ENCODE results near the gene CNTF.
A peak's percentile ranks its signal among the peaks of the same experiment; 100 is the strongest.
"Not testable (repeated sequence)": the region's sequence is repeated elsewhere in the genome, so short reads cannot be mapped to it uniquely, and the experiment has no call there.

Gene CNTF, protein sequence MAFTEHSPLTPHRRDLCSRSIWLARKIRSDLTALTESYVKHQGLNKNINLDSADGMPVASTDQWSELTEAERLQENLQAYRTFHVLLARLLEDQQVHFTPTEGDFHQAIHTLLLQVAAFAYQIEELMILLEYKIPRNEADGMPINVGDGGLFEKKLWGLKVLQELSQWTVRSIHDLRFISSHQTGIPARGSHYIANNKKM

GRCh38 chr11:58622344-58622743 lies at the start of gene CNTF:
CNTF (plus strand) TSS chr11:58622665; CDS start chr11:58622753, 88 bp downstream.
- DNase-seq: no peak

DNA sequence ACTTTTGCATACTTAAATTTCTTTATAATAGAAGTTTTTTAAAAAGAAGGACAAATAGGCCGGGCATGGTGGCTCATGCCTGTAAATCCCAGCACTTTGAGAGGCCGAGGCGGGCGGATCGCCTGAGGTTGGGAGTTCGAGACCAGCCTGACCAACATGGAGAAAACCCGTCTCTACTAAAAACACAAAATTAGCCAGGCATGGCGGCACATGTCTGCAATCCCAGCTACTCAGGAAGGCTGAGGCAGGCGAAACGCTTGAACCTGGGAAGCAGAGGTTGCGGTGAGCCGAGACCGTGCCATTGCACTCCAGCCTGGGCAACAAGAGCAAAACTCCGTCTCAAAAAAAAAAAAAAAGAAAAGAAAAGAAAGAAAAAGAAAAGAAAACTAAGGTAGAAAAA lies 49.6 kb upstream of the CNTF start:
- DNase-seq: not testable (repeated sequence)

- DNase-seq: peak; percentile 57
Measured at GRCh38 chr11:58573451-58574104, 48.9 kb upstream of the CNTF start.

DNA sequence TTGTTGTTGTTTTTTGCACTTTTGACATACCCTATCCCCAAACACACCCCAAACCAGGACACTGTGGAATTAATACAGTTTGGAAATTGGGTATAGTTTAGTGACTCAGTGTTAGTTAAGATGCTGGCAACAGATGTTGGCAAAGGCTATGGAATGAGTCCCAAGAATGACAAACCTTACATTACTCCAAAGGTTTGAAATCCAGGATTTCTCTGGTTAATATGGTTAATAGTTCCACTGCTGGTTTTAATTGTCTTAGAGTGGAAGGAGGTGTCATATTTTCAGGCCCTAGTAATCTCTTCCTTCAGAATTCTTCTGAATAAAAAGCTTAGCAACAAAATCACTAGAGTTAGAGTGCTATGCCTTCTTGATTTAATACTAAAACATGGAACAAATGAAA lies 47.6 kb upstream of the CNTF start:
- no peak for DNase-seq

GRCh38 chr11:58575377-58576020 lies 47.0 kb upstream of the CNTF start, which contains the start of gene LPXN:
LPXN (minus strand) TSS chr11:58575856; CDS start chr11:58575772, 84 bp downstream.
- DNase-seq: peak; percentile 42

- DNase-seq: no peak
Measured at GRCh38 chr11:58576887-58577471, 45.5 kb upstream of the CNTF start.

DNA sequence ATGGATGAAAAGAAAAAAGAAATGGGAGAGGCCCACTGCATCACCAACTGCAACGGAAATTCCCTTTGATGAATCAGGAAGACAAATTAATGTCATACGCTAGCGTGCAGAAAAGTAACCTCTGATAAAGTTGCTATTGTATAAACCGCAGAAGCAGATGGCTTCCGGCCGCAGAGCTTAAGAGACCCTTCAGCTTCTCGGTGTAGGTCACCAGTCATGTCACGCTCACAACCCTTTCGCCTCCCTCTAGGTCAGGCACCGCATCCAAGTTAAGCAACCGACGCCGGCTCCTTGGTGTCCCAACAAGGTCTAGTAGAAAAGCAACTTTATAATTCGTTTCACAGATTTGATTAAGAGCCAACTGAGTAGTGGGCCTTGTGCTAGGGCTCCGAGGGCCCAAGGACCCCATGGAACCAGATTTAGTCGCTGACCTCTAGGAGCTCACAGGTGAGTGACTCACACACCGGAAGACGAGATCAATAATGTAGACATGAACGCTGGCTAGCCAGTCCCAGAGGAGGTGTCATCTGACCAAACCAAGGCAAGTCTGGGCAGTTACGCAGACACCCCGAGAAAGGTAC lies 44.8 kb upstream of the CNTF start:
- DNase-seq: peak; percentile 67

GRCh38 chr11:58578136-58578634 lies 44.3 kb upstream of the CNTF start:
- peak; percentile 86 for DNase-seq

- peak; percentile 93 for DNase-seq
Measured at GRCh38 chr11:58578635-58579191, 43.8 kb upstream of the CNTF start, which contains the start of gene ZFP91. ZFP91 (plus strand) TSS chr11:58579063; CDS start chr11:58579282, 219 bp downstream.

GRCh38 chr11:58579192-58580129 lies 43.0 kb upstream of the CNTF start:
- peak; percentile 91 for DNase-seq

GRCh38 chr11:58580311-58580710 lies 42.2 kb upstream of the CNTF start:
- DNase-seq: no peak

DNA sequence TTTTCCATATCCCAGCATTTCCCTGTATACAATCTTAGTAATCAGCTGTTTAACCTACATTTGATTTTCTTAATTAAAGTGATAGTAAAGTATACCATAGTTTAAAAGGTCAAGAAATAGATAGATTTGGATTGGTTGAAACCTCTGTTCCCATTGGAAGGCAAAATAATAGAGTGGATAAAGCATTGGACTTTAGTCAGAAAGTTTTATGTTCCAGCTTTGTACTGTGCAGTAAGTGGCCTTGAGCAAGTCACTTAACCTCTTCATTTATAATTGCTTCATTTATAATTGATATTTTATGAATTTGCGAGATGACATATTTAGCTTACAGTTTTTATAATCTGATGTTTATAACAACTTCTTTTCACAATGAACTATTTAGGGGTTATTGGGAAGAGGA lies 40.0 kb upstream of the CNTF start:
- DNase-seq: no peak

GRCh38 chr11:58586998-58587397 lies 35.5 kb upstream of the CNTF start:
- DNase-seq: no peak

DNA sequence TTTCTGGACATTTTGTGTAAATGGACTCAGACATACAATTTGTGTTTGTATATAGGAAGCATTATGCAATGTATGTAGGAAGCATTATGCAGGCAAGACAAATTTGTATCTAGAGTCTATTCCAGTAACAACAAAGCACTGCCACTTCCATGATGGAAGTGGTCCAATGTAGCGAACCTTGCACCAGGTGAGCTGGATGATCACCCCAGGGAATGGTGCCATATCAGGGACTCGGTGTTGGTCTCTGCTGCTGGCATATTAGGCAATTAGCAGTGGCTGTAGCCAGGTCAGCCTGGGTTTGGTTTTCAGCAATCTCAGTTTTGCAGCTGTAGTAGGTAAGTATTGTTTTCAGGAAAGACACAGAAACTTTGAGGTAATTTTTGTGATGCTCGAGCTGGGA lies 30.8 kb upstream of the CNTF start:
- no peak for DNase-seq

GRCh38 chr11:58592760-58593472 lies 29.5 kb upstream of the CNTF start:
- DNase-seq: no peak

DNA sequence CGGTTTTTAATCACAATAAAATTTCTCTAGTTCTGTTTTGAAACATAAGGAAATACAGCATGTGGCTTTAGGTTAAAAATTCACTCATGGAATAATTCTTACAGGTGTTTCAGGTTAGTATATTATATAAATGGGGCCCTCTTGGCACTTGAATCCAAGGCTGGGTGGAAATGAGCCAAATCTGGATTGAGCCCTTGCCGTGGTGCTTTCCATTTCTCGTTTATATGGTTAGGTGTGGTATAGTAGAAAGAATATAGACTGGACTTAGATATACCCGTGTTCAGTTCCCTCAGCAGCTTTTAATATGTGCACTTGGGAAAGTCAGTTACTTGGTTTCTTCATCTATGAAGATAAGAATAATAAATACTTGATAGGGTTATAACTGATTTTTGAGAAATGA lies 27.6 kb upstream of the CNTF start:
- DNase-seq: no peak

GRCh38 chr11:58596621-58597020 lies 25.8 kb upstream of the CNTF start:
- no peak for DNase-seq

DNA sequence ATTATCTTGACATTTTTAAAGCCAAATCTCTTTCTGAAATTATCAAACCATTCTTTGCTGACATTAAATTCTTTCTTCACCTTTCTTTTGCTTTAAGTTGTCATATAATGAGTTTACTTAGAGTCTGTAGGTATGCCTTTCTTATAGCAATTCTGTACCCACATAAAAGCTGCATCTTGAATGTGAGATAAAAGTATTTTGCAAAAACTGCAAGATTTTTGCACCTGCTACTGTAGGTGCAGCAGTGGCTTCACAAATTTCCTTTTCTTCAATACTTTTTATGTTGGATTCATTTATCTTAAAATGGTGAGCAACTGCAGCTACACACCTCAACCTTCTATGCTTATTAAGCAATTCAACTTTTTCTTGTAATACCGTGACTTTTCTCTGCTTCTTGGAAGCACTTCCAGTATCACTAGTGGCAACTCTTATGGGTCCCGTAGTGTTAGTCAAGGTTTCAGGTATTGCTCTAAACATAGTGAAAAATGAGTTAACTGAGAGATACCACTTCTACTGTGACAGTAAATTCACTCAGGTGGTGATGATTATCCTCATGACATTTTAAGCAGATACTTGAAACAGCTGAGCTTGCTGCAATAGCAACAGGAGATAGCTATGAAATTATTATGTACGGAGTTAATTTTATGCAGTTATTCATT lies 24.9 kb upstream of the CNTF start:
- DNase-seq: no peak

DNA sequence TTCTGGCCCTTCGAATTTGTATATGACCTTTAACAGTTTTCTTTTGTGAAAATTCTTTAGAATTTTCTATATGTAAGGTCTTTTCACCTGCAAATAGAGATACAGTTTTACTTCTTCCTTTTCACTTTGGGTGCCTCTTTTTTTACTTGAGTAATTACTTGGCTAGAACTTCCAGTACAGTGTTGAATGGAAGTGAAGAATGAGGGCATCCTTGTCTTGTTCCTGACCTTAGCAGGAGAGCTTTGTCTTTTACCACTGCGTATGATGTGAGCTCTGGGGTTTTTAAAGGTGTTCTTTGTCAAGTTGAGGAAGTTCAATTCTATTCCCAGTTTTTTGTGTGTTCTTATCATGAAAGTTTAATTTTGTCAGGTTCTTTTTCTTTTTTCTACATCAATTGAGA lies 22.0 kb upstream of the CNTF start:
- no peak for DNase-seq
